NB4 (cell line): ENCODE measurements around the gene PLA2G4E.

Experiments
- CTCF ChIP-seq: IDR thresholded peaks from one replicate; pipeline ENCODE4 v1.5.1; 2012; ENCODE audit warnings: low read depth, low read length
- MAX ChIP-seq: IDR thresholded peaks from 2 replicates; pipeline ENCODE4 v1.6.1; 2011; ENCODE audit warnings: low read depth, low read length
- MYC ChIP-seq: IDR thresholded peaks from 2 replicates; pipeline ENCODE4 v1.6.1; 2011; ENCODE audit warnings: low read depth, low read length
- POLR2A ChIP-seq: IDR thresholded peaks from 2 replicates; pipeline ENCODE4 v1.6.1; 2011; ENCODE audit warnings: mild to moderate bottlenecking; ENCODE audit not compliant: insufficient read length; ENCODE audit errors: extremely low read depth

- TF ChIP-seq CTCF (no peak), POLR2A (no peak), MAX (no peak), MYC (no peak)
Observed at GRCh38 chr15:41993472-41994170, 27.2 kb downstream of the PLA2G4E start.
